ENCODE measurements around the gene LIMD2. TPM values are rescaled to one million over a fixed set of nuclear protein-coding genes. Genes with fewer than 3 reads are reported as not detected.

Gene LIMD2
- total RNA-seq, 1 donor from 2014 or later = 54.8 TPM

GRCh38 chr17:63741143-63741407, 41.1 kb upstream of the LIMD2 start:
- Histone ChIP-seq H3K9me3 (ENCODE audit: insufficient read depth, low read depth, low read length) (no peaks in the 10 kb centered on the region), H3K4me3 (ENCODE audit: insufficient read depth, low read depth, low read length) (peak overlapping the region; percentile 81), H3K36me3 (ENCODE audit: insufficient read depth, low read length) (peaks cover 11% of the 10 kb centered on the region), H3K9ac (ENCODE audit: low read length) (peak overlapping the region; percentile 92), H3K27me3 (ENCODE audit: insufficient read depth, low read length) (no peaks in the 10 kb centered on the region), H3K27ac (ENCODE audit: low read depth, low read length) (peak overlapping the region; percentile 67), H3K79me2 (ENCODE audit: insufficient read depth, low read length) (peaks cover 21% of the 10 kb centered on the region), H4K20me1 (ENCODE audit: insufficient read depth, low read length) (no peaks in the 10 kb centered on the region), H2AFZ (ENCODE audit: low read depth, low read length) (peak overlapping the region; percentile 82), H3K4me2 (ENCODE audit: low read length) (peak overlapping the region; percentile 96), H3K4me1 (ENCODE audit: insufficient read depth, low read length) (peaks cover 12% of the 10 kb centered on the region)
- peak overlapping the region; percentile 80 for H3K27ac Mint-ChIP-seq (ENCODE audit: unreplicated experiment)
- TF ChIP-seq, protein P1, sequence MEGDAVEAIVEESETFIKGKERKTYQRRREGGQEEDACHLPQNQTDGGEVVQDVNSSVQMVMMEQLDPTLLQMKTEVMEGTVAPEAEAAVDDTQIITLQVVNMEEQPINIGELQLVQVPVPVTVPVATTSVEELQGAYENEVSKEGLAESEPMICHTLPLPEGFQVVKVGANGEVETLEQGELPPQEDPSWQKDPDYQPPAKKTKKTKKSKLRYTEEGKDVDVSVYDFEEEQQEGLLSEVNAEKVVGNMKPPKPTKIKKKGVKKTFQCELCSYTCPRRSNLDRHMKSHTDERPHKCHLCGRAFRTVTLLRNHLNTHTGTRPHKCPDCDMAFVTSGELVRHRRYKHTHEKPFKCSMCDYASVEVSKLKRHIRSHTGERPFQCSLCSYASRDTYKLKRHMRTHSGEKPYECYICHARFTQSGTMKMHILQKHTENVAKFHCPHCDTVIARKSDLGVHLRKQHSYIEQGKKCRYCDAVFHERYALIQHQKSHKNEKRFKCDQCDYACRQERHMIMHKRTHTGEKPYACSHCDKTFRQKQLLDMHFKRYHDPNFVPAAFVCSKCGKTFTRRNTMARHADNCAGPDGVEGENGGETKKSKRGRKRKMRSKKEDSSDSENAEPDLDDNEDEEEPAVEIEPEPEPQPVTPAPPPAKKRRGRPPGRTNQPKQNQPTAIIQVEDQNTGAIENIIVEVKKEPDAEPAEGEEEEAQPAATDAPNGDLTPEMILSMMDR (IDR thresholded peaks at IDR 0.05; ENCODE audit: insufficient read depth, low read depth, low read length) = no peak
- no peak for TF ChIP-seq EZH2 (IDR thresholded peaks at IDR 0.05; ENCODE audit: insufficient read depth, low read length)
- H3K27me3 Mint-ChIP-seq (ENCODE audit: low read depth, unreplicated experiment) = no peaks in the 10 kb centered on the region
- H3K4me3 Mint-ChIP-seq (ENCODE audit: unreplicated experiment) = peak overlapping the region; percentile 99
- FAIRE-seq = no peak
- no peak for DNase-seq (ENCODE audit: low read depth)
- H3K9me3 Mint-ChIP-seq (ENCODE audit: unreplicated experiment) = no peaks in the 10 kb centered on the region
- H3K36me3 Mint-ChIP-seq (ENCODE audit: low read depth, unreplicated experiment) = no peaks in the 10 kb centered on the region
- peaks cover 6% of the 10 kb centered on the region for H3K4me1 Mint-ChIP-seq (ENCODE audit: low read depth, unreplicated experiment)

- DNase-seq (ENCODE audit: low read depth) = no peak
- peak overlapping the region; percentile 82 for H2AFZ ChIP-seq (ENCODE audit: low read depth, low read length)
- no peaks in the 10 kb centered on the region for H3K27me3 ChIP-seq (ENCODE audit: insufficient read depth, low read length)
- peaks cover 25% of the 10 kb centered on the region for H3K79me2 ChIP-seq (ENCODE audit: insufficient read depth, low read length)
- no peaks in the 10 kb centered on the region for H3K9me3 Mint-ChIP-seq (ENCODE audit: unreplicated experiment)
- peak overlapping the region; percentile 81 for H3K4me3 ChIP-seq (ENCODE audit: insufficient read depth, low read depth, low read length)
- peak overlapping the region; percentile 67 for H3K27ac ChIP-seq (ENCODE audit: low read depth, low read length)
- H3K9me3 ChIP-seq (ENCODE audit: insufficient read depth, low read depth, low read length) = no peaks in the 10 kb centered on the region
- peaks cover 12% of the 10 kb centered on the region for H3K4me1 ChIP-seq (ENCODE audit: insufficient read depth, low read length)
- peak overlapping the region; percentile 92 for H3K9ac ChIP-seq (ENCODE audit: low read length)
- H3K4me3 Mint-ChIP-seq (ENCODE audit: unreplicated experiment) = peak overlapping the region; percentile 99
- no peaks in the 10 kb centered on the region for H3K27me3 Mint-ChIP-seq (ENCODE audit: low read depth, unreplicated experiment)
- H4K20me1 ChIP-seq (ENCODE audit: insufficient read depth, low read length) = no peaks in the 10 kb centered on the region
- TF ChIP-seq, protein P1 (IDR thresholded peaks at IDR 0.05; ENCODE audit: insufficient read depth, low read depth, low read length) = no peak
- TF ChIP-seq EZH2 (IDR thresholded peaks at IDR 0.05; ENCODE audit: insufficient read depth, low read length) = no peak
- H3K4me2 ChIP-seq (ENCODE audit: low read length) = peak overlapping the region; percentile 96
- peaks cover 6% of the 10 kb centered on the region for H3K4me1 Mint-ChIP-seq (ENCODE audit: low read depth, unreplicated experiment)
- peaks cover 6% of the 10 kb centered on the region for H3K36me3 ChIP-seq (ENCODE audit: insufficient read depth, low read length)
- H3K36me3 Mint-ChIP-seq (ENCODE audit: low read depth, unreplicated experiment) = no peaks in the 10 kb centered on the region
- peak overlapping the region; percentile 80 for H3K27ac Mint-ChIP-seq (ENCODE audit: unreplicated experiment)
- no peak for FAIRE-seq
These were observed 40.7 kb upstream of the LIMD2 start for GRCh38 chr17:63740464-63741142.

DNA sequence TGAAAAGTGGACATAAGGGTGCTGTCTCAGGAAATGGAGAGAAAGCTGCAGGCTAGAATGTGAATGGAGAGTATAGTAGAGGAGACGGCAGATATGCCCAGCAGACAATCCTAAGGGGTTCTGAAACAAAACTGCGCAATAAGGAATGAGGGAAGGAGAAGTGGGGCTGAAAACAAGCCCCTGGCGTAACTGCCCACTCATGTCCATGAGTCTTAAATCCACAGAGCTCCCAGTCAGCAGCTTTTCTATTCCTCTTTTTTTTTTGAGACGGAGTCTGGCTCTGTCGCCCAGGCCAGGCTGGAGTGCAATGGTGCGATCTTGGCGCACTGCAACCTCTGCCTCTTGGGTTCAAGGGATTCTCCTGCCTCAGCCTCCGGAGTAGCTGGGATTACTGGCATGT, 35.8 kb upstream of the LIMD2 start:
- no peak overlapping the region for H3K4me3 ChIP-seq (ENCODE audit: insufficient read depth, low read depth, low read length)
- no peak overlapping the region for H3K4me2 ChIP-seq (ENCODE audit: low read length)
- FAIRE-seq (no peak), DNase-seq (ENCODE audit: low read depth) (no peak)
- Mint-ChIP-seq H3K27ac (ENCODE audit: unreplicated experiment) (no peak overlapping the region), H3K27me3 (ENCODE audit: low read depth, unreplicated experiment) (no peaks in the 10 kb centered on the region), H3K36me3 (ENCODE audit: low read depth, unreplicated experiment) (peaks cover 2% of the 10 kb centered on the region), H3K9me3 (ENCODE audit: unreplicated experiment) (no peaks in the 10 kb centered on the region), H3K4me1 (ENCODE audit: low read depth, unreplicated experiment) (peaks cover 3% of the 10 kb centered on the region), H3K4me3 (ENCODE audit: unreplicated experiment) (no peak overlapping the region)
- H3K27me3 ChIP-seq (ENCODE audit: insufficient read depth, low read length) = no peaks in the 10 kb centered on the region
- H3K9me3 ChIP-seq (ENCODE audit: insufficient read depth, low read depth, low read length) = no peaks in the 10 kb centered on the region
- no peak overlapping the region for H3K27ac ChIP-seq (ENCODE audit: low read depth, low read length)
- TF ChIP-seq, protein P1 (IDR thresholded peaks at IDR 0.05; ENCODE audit: insufficient read depth, low read depth, low read length) = no peak
- no peak for TF ChIP-seq EZH2 (IDR thresholded peaks at IDR 0.05; ENCODE audit: insufficient read depth, low read length)
- peaks cover 5% of the 10 kb centered on the region for H3K4me1 ChIP-seq (ENCODE audit: insufficient read depth, low read length)
- peaks cover 5% of the 10 kb centered on the region for H4K20me1 ChIP-seq (ENCODE audit: insufficient read depth, low read length)
- peaks cover 18% of the 10 kb centered on the region for H3K79me2 ChIP-seq (ENCODE audit: insufficient read depth, low read length)
- no peak overlapping the region for H2AFZ ChIP-seq (ENCODE audit: low read depth, low read length)
- no peak overlapping the region for H3K9ac ChIP-seq (ENCODE audit: low read length)
- H3K36me3 ChIP-seq (ENCODE audit: insufficient read depth, low read length) = no peaks in the 10 kb centered on the region

Measured in astrocyte (in vitro differentiated cells and primary cell).